RWPE2 (cell line): Measurements from ENCODE around the gene GNG12.
"Not testable (repeated sequence)": the region's sequence is repeated elsewhere in the genome, so short reads cannot be mapped to it uniquely, and the experiment has no call there.

Source experiments
- ATAC-seq: fragments of 200-7000 bp; cut with Tn5 transposase; 3 replicates; pipeline ENCODE4 v1.9.1; 2021; ENCODE audit warnings: low read depth
- DNase-seq: peaks from one replicate; pipeline ENCODE4 v3.0.0-alpha.2; 2020; ENCODE audit warnings: low spot score
- H3K27ac ChIP-seq: fragments of 450-650 bp; 2 replicates; pipeline ENCODE4 v1.5.1; 2017; ENCODE audit warnings: mild to moderate bottlenecking; ENCODE audit not compliant: poor library complexity, severe bottlenecking
- H3K27me3 ChIP-seq: fragments of 250-450 bp; sonication (Bioruptor Pico); 2 replicates; pipeline ENCODE4 v1.5.1; 2021; ENCODE audit warnings: mild to moderate bottlenecking, moderate library complexity; ENCODE audit not compliant: insufficient read depth, poor library complexity, severe bottlenecking
- H3K36me3 ChIP-seq: fragments of 250-450 bp; sonication (Bioruptor Pico); 2 replicates; pipeline ENCODE4 v1.5.1; 2020; ENCODE audit warnings: low read depth, mild to moderate bottlenecking, moderate library complexity
- H3K4me1 ChIP-seq: fragments of 250-450 bp; sonication (Bioruptor Pico); 2 replicates; pipeline ENCODE4 v1.5.1; 2021; ENCODE audit warnings: mild to moderate bottlenecking, moderate library complexity; ENCODE audit not compliant: insufficient read depth, poor library complexity, severe bottlenecking
- H3K4me3 ChIP-seq: fragments of 250-450 bp; sonication (Bioruptor Pico); 2 replicates; pipeline ENCODE4 v1.5.1; 2021; ENCODE audit warnings: mild to moderate bottlenecking, moderate library complexity; ENCODE audit not compliant: severe bottlenecking
- H3K9me3 ChIP-seq: fragments of 250-450 bp; sonication (Bioruptor Pico); 2 replicates; pipeline ENCODE4 v1.5.1; 2021; ENCODE audit warnings: mild to moderate bottlenecking, moderate library complexity; ENCODE audit not compliant: severe bottlenecking
- CTCF ChIP-seq: fragments of 450-650 bp; IDR thresholded peaks from one replicate; pipeline ENCODE4 v1.5.1; 2017; ENCODE audit warnings: mild to moderate bottlenecking, moderate library complexity; ENCODE audit not compliant: poor library complexity, severe bottlenecking

The GNG12 gene

GRCh38 chr1:67666636-67667035, 166.6 kb downstream of the GNG12 start:
- no peak overlapping the region for H3K27ac ChIP-seq
- TF ChIP-seq CTCF = no peak
- no peaks in the 10 kb centered on the region for H3K27me3 ChIP-seq
- H3K36me3 ChIP-seq = no peaks in the 10 kb centered on the region
- ATAC-seq (no peak), DNase-seq (no peak)
- no peaks in the 10 kb centered on the region for H3K9me3 ChIP-seq
- H3K4me3 ChIP-seq = no peak overlapping the region
- no peaks in the 10 kb centered on the region for H3K4me1 ChIP-seq

DNA sequence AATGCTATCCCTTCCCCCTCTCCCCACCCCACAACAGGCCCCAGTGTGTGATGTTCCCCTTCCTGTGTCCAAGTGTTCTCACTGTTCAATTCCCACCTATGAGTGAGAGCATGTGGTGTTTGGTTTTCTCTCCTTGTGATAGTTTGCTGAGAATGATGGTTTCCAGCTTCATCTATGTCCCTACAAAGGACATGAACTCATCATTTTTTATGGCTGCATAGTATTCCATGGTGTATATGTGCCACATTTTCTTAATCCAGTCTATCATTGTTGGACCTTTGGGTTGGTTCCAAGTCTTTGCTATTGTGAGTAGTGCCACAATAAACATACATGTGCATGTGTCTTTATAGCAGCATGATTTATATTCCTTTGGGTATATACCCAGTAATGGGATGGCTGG, 168.0 kb downstream of the GNG12 start:
- not testable (repeated sequence) for H3K9me3 ChIP-seq, DNase-seq, H3K27me3 ChIP-seq, H3K4me1 ChIP-seq, H3K27ac ChIP-seq, H3K36me3 ChIP-seq, ATAC-seq, H3K4me3 ChIP-seq

- H3K27ac ChIP-seq = no peak overlapping the region
- ATAC-seq = no peak
- no peak for DNase-seq
- no peaks in the 10 kb centered on the region for H3K4me1 ChIP-seq
- no peaks in the 10 kb centered on the region for H3K36me3 ChIP-seq
- no peaks in the 10 kb centered on the region for H3K9me3 ChIP-seq
- TF ChIP-seq CTCF = no peak
- H3K27me3 ChIP-seq = no peaks in the 10 kb centered on the region
- H3K4me3 ChIP-seq = no peak overlapping the region
Observed at GRCh38 chr1:67664048-67664447, 169.2 kb downstream of the GNG12 start.

DNA sequence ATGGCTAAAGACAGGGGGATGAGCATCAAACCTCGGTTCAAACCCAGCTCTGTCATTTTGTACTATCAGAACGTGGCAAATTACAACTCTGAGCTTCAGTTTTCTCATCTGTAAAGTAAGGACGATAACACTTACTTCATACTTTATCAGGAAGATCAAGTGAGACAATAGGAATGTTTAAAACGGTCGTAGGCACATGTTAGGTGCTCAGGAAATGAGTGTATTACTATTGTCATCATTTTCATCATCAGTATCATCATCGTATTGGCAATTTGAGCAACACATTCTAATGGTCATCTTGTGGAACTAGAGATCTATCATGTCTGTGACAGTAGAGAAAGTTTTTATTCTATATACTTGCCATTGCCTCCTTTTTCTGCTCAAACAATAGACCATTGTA, 170.4 kb downstream of the GNG12 start:
- Histone ChIP-seq H3K9me3 (no peaks in the 10 kb centered on the region), H3K4me3 (no peak overlapping the region), H3K4me1 (no peaks in the 10 kb centered on the region), H3K36me3 (no peaks in the 10 kb centered on the region), H3K27me3 (no peaks in the 10 kb centered on the region), H3K27ac (no peak overlapping the region)
- ATAC-seq (no peak), DNase-seq (no peak)
- no peak for TF ChIP-seq CTCF

DNA sequence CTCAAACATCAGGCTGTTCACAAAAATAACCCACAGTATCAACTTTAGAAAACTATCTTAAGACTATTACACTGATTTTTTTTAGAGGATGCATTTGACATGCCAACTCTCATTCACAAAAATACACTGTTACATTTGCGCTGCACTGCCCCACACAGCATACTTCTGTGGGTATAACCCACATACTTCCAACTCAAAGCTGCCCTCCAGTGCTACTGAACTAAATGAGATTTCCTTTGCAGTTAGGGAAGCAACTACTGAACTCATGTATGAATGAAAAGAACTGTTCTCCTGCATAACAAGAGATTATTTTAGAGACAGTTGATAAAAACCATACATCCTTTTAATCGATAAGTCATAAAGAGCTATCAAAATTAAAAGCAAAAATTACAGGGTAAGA, 174.0 kb downstream of the GNG12 start:
- no peak for ATAC-seq
- H3K9me3 ChIP-seq = no peaks in the 10 kb centered on the region
- no peaks in the 10 kb centered on the region for H3K27me3 ChIP-seq
- H3K4me3 ChIP-seq = no peak overlapping the region
- H3K4me1 ChIP-seq = no peaks in the 10 kb centered on the region
- TF ChIP-seq CTCF = no peak
- no peaks in the 10 kb centered on the region for H3K36me3 ChIP-seq
- no peak overlapping the region for H3K27ac ChIP-seq
- no peak for DNase-seq

DNA sequence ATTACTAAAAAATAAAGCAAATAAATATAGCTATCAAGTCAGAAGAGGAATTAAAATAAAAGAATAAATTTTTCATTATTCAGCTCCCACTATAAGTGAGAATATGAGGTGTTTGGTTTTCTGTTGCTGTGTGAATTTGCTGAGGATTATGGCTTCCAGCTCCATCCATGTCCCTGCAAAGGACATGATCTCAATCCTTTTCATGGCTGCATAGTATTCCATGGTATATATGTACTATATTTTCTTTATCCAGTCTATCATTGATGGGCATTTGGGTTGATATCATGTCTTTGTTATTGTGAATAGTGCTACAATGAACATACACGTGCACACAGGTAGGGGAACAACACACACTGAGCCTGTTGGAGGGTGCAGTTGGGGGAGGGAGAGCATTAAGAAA, 176.1 kb downstream of the GNG12 start:
- not testable (repeated sequence) for ATAC-seq, H3K27me3 ChIP-seq, DNase-seq, H3K4me3 ChIP-seq, H3K4me1 ChIP-seq, H3K9me3 ChIP-seq, H3K36me3 ChIP-seq, H3K27ac ChIP-seq
